HG03521 (cell line): ENCODE data around the gene TRIM31.
A peak's percentile ranks its signal among the peaks of the same experiment; 100 is the strongest.
"Not testable (repeated sequence)": the region's sequence is repeated elsewhere in the genome, so short reads cannot be mapped to it uniquely, and the experiment has no call there.

Experiments
- ATAC-seq: cut with Tn5 transposase; IDR thresholded peaks from one replicate; pipeline ENCODE4 v1.9.1; 2021; ENCODE audit warnings: mild to moderate bottlenecking, moderate library complexity; ENCODE audit not compliant: unreplicated experiment

TRIM31 gene

GRCh38 chr6:30149858-30150550 is 37.1 kb upstream of the TRIM31 start:
- ATAC-seq: no peak

DNA sequence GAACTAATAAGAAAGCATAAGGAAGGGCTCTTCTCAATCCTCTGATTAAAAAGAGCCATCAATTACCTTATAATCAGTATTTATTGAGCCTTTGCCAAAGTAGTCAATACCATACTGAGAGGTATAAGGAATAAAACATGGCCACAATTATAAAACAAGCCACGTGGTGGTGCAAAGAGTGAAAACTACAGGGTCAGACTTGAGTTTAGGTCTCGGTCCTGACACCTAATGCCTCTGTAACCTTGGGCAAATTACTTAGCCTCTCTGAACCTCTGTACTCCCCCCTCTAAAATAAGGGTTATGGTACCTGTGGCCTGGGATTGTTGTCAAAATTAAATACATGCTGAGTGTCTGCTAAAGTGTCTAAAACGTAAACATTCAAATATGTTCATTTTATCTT is 36.3 kb upstream of the TRIM31 start:
- ATAC-seq: no peak

- no peak for ATAC-seq
Measured at GRCh38 chr6:30147096-30147495, 34.2 kb upstream of the TRIM31 start.

GRCh38 chr6:30145818-30146217 is 32.9 kb upstream of the TRIM31 start:
- ATAC-seq: no peak

DNA sequence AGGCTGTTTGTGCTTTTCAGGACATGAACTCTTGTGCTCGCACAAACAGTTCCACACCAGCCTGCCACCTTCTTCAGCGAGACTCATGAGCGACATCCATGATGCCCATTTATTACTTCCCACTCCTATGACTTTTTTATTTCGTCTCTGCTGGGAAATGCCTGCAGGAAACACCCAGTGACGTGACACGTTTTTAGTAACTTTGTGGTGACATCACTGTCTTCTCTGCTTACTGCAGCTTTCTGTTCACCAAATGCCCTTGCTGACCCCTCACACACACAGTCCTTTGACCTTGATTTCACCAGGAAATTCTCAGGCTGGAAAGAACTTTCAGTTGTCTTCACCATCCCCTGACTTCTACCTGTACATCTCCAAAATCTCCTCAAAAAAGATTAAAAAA is 31.9 kb upstream of the TRIM31 start:
- ATAC-seq: no peak

DNA sequence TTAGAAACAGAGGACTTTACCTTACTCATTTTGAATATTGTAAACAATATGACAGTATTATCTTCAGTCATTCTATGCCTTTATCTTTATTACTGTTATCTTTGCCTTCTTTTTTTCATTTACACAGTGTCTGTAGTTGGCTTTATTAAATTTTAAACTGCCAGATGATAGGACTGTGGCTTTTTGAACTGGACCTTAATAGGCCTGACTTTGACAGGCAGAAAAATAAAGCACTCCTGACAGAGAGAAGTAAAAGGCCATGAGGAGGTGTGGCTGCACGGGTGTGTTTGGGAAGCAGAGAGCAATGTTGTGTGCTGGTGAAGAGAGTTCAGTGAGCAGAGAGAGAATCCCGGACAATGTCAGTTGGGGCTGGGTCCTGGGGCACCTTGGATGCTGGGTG is 30.9 kb upstream of the TRIM31 start:
- no peak for ATAC-seq

- no peak for ATAC-seq
Measured at GRCh38 chr6:30142665-30143064, 29.8 kb upstream of the TRIM31 start.

DNA sequence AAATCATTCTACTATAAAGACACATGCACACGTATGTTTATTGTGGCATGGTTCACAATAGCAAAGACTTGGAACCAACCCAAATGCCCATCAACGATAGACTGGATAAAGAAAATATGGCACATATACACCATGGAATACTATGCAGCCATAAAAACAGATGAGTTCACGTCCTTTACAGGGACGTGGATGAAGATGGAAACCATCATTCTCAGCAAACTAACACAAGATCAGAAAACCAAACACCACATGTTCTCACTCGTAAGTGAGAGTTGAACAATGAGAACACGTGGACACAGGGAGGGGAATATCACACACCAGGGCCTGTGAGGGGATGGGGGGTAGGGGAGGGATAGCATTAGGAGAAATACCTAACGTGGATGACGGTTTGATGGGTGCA is 27.4 kb upstream of the TRIM31 start:
- not testable (repeated sequence) for ATAC-seq

GRCh38 chr6:30136570-30137286 is 23.8 kb upstream of the TRIM31 start:
- no peak for ATAC-seq

DNA sequence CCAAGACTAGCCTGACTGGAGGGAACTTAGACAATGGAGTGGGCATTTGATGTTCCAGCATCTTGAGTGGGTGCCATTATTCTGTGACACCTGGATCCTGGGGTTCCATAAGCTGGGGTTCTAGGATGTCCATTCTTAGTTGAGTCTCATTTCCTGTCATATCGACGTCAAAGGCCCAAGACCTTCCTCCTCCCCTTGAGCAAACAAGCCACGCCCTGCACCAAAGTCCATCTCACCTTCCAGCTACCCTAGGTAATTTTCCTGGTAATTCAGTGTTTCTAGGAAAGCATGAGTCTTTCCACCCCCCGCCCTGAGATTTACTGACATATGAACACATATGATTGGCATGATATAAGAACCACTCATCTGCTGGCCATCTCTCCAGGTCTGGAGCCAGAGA is 22.9 kb upstream of the TRIM31 start, which contains the start of gene TRIM40:
Gene TRIM40, plus strand, starts transcription at position 384 of the 400 bp plus-strand sequence. CDS start 897 bp downstream, outside the sequence.
- no peak for ATAC-seq

GRCh38 chr6:30135147-30135546 is 22.3 kb upstream of the TRIM31 start:
- ATAC-seq: no peak

DNA sequence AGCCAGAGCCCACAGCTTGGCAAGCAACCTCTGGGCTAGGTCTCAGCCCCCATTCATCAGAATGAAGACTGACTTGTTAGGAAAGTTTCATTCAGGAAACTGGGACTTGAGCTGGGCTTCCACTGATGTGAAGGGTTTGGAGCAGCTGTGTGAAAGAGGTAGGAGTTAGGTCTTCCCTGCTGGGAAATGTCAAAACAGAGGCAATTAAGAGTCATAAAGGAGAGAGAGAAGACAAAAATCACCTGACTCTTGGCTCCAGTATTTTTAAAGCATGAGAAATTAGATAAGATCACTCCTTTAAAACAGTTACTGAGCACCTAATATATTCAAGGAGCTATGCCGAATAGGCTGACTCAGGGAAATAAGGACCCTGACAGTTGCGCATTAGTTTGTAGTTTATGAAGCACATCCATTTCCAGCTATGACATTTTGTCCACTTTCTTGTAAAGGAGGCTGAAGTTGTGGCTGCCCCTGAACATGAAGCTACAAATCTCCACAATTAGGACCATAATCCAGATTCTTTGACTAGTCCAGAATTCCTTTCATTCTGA is 19.1 kb upstream of the TRIM31 start:
- ATAC-seq: no peak

GRCh38 chr6:30130887-30131862 is 18.3 kb upstream of the TRIM31 start:
- ATAC-seq: peak; percentile 53

DNA sequence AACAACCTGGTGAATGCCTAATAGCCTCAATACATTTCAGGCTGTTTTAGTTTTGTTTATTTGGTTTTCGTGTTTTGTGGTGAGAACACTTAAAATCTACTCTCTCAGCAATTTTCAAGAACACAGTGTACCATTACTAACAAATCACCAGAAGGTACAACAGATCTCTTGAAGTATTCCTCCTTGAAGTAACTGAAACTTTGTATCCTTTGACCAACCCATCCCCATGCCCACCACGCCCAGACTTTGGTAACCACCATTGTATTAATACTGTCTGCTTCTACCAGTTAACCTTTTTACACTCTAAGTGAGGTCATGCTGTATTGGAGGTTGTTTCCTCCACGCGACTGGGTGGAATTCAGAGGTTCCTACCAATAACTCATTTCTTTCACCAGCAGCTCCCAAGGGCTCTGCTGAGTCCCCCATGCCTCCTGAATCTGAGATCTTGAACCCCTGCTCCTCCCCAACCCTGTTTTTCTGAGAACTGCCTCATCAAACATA is 17.3 kb upstream of the TRIM31 start:
- ATAC-seq: no peak

DNA sequence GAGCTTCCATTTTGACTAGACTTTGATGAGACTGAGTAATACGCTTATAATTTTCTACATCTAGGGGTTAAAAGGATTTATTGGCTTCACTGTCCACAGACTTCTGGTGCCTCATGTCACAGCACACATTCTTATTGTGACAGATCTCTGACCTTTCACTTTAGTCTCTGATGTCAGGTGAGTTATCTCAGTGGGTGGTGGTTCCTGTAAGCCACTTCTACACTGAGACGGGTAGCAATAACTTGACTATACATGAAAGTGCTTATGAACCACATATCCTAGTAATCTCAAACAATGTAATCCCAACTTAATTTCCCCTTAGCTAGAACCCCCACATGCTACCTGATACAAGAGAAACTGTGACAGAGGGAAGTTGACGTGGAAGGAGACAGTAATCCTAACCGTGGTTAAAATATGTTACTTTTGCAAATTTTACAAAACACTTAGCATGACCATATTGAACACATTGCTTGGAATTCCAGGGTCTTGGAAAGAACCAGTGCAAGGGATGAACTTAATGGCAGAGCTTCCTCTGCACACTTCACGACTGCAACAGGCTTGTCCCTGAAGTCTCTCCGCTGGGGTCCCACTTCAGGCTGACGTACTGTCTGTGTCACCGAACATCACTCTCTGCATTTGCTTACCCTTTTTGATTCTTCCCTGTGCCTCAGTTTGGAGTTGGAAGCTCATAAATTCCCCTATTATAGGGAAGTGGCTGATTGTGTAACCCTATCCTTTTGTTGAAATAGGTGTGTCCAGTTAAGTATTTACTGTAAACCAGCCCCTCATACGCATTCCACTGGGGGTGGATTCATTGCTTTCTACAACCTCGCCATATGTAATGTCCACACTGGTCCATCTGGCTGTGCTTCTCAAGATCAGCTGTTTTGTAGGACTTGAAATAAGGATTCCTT is 16.6 kb upstream of the TRIM31 start:
- no peak for ATAC-seq

DNA sequence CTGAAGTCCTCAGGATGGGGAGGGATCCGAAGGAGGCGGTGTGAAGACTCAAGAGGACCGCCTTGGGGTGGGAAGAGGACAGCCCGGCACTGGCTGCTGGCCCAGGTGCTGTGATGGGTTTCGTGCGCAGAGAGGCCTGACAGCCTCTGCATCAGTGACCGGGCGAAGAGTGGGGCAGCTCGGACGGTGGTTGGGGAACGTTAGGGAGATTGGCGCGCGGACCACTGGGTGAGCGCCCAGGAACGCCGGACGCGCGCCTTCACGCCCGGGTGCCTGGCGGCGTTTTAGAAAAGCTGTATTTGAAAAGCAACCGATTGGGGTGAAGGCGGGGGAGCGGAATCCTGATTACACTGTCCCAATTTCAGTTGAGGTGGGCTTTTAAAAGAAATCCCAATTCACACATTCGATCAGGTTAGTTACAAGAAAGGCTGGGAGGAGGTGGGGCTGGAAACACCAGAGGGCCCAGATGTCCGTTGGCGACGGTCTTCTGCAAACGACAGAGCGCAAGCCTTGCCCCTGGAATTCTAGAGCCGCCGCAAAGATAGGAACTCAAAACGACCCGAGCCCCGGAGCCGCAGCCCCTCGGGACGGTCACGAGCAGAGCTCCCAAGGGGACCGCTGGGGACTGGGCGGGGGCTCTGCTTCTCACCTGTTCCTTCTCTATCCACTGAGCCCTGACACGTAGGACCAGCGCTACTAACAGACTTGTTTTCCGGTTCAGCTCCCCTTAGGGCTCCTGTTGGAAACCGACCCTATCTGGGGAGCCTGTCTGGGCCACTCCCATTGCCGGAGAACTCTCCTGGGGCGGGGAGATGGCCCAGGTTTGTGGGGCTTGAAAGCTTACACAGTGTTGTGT is 14.6 kb upstream of the TRIM31 start:
- no peak for ATAC-seq

DNA sequence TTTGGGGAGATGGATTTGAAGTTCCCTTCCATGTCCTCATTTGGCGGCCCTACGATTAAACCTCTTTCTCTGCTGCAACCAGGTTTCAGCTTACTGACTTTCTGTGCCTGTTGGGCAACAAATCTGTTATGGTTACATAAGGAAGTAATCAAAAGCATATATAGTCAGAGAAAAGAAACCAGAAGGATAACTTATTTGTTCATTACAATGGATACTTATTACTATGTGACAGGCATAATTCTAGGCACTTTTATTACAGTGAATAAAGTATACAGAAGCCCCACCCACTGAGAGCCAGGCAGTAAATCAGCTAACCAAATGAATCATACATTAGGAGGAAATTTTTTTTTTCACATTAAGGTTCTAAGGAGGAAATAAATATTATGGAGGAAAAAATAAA is 9.6 kb upstream of the TRIM31 start:
- no peak for ATAC-seq

DNA sequence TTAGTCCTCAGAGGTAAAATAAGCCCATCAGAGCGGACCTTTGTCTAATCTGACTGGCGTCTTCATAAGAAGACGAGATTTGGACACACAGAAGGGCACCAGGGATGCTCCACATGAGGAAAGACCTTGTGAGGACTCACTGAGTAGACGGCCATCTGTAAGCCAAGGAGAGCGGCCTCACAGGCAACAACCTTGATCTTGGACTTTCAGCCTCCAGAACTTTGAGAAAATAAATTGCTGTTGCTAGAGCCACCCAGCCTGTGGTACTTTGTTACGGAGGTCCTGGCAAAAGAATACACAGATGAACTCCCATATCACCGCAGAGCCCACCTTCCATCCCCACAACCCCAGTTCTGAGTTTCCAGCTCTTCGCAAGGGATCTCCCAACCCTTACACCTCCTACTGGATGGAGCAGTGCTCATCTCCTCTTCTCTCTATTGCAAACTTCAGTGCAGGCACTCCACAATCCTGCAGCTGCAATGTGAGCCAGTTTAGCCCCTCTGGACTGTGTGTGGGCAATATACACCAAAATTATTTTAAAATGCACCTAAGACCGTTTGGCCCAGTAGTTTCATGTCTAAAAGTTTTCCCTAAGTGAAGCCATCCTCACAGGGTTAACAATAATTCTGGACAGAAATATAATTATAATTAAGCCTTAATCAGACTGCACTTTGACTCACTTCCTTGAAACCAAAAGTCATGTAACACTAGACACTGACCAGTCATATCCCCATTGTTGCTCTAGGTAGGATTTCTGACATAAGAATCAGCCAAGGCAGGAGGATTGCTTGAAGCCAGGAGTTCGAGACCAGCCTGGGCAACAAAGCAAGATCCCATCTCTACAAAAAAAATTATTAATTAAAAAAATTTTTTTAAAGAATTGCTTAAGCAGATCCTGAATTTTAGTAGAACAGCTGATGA is 8.8 kb upstream of the TRIM31 start:
- no peak for ATAC-seq
